GM21825 (cell line): Measurements from ENCODE around the gene PLEKHM2.

Source experiments
- ATAC-seq: cut with Tn5 transposase; IDR thresholded peaks from one replicate; pipeline ENCODE4 v1.9.1; 2021; ENCODE audit warnings: mild to moderate bottlenecking, moderate library complexity; ENCODE audit not compliant: unreplicated experiment

Gene PLEKHM2

DNA sequence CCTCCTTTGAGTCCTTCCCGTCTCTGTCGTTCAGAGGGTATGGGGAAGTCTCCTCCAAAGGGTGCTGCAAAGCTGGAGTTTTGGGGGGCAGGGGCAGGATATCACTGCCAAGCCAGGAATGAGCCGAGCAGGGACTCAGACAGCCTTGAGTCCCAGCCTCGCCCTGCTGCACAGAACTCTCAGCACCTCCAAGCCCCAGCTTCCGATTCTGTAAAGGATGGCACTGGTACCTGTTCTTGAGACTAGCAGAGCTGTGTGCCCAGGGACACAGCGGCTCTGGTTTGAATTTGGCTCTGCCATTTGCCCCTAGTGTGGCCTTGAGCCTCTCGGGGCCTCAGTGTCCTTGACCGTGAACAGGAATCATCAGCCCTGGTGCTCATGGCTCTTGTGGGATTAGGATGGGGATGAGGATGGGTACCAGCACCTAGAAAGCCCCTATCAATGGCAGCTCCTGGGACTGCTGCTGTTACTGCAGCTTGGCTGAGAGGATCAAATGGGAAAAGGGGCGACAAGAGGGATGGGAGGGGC is 73.0 kb downstream of the PLEKHM2 start:
- ATAC-seq: no peak

DNA sequence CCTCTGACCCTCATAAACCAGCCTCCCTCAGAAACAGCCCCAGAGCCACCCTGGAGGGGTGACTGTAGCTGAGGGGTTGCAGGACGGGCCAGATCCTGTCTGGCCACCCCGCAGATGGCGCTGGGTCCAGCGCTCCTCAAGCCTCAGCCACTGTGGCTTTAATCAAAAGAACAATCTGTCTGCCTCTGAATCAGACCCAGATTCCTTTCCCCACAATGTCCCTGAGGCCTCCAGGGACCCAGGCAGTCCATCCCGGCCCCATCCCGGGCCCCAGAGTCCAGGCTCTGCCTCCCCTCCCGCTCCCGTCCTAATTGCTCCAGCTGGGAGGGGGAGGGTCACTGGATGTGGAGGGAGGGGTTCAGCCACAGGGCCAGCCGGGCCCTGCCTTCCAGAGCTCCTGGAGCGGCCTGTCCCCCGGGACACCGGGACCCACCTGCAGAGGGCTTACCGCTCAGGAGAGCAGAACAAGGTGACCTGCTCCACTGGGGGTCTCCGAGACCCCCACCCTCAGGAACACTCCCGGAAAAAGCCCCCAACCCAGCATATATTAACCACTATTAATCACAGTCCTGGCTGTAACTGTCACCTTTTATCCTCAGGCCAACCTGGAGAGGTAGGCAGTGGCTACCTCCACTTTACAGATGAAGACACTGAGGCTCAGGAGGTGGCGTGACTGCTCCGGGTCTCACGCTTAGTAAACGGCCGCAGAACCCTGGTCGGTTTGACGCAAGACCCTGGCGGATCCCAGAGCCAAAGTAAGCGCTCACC is 73.6 kb downstream of the PLEKHM2 start:
- ATAC-seq: no peak

- ATAC-seq: no peak
These were observed 74.3 kb downstream of the PLEKHM2 start, which contains the start of gene FBLIM1 for GRCh38 chr1:15758343-15758931. Gene FBLIM1, plus strand, starts transcription at chr1:15758795. Its CDS starts 6,189 bp downstream, at chr1:15764984.

DNA sequence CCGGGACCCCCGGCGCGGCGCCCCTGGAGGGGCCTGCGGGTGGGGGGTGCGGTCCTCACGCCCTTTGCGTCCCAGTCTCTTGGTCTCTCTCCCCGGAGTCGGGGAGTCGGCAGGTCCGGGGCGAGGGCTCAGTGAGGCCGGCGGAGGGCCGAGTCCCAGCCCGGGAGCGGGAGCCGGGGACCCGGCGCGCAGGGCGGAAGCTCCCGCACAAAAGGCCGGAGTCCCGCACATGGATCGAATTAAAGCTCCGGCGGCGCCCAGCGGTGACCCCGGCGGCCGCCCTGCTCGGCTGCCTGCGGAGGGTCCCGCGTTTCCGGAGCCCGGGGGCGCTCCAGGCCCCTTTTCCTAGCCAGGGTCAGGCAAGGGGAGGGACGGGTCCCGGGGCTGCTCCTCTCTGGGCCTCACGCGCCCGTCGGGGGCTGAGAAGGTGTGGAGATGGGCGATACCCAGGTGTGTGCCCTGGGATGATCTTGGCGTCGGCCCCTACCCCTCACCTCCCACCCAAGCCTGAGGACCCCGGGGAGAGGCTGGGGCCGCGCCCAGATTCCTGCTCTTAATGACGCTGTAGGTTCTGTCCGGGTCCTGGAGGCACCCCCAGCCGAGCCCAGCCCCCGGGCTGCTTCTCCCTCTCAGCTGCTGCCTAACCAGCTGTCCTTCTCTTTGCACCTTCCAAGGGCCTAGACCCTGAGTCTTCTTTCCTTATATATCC is 75.0 kb downstream of the PLEKHM2 start:
- no peak for ATAC-seq

DNA sequence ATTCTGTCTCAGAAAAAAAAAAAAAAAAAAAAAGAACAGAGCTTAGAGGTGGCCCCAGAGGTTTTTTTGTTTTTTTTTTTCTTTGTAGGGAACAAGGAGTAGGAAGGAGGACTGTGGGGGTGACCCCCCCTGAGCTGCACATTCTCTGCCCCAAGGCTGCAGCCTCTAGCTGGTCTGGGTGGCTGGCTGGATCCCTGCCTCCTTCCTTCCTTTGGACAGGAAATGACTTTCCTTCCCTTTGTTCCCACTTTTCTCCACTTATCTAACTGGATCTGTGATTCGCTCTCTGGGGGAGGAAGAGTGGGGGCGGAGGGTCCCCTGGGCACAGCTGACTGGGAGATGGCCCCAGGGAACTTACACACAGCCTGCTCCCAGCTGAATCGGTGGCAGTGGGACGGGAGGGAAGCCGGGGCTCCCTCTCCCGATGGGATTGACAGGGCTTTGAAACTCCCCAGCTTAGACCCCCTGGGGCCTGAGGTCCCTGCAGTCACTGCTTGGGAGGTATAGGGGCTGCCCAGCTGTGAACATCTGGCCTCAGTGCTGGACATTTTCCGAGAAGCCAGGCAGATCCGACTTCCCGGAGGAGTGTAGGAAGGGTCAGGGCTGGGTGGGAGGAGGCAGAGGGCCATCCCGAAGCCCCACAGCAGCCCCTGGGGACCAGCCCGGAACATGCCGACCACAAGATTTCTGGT is 76.5 kb downstream of the PLEKHM2 start:
- no peak for ATAC-seq

GRCh38 chr1:15761366-15762128 is 77.4 kb downstream of the PLEKHM2 start:
- no peak for ATAC-seq

- no peak for ATAC-seq
These were observed 78.4 kb downstream of the PLEKHM2 start for GRCh38 chr1:15762546-15762945.

GRCh38 chr1:15764269-15764764 is 80.2 kb downstream of the PLEKHM2 start:
- no peak for ATAC-seq

GRCh38 chr1:15764890-15765289 is 80.8 kb downstream of the PLEKHM2 start:
- ATAC-seq: no peak

DNA sequence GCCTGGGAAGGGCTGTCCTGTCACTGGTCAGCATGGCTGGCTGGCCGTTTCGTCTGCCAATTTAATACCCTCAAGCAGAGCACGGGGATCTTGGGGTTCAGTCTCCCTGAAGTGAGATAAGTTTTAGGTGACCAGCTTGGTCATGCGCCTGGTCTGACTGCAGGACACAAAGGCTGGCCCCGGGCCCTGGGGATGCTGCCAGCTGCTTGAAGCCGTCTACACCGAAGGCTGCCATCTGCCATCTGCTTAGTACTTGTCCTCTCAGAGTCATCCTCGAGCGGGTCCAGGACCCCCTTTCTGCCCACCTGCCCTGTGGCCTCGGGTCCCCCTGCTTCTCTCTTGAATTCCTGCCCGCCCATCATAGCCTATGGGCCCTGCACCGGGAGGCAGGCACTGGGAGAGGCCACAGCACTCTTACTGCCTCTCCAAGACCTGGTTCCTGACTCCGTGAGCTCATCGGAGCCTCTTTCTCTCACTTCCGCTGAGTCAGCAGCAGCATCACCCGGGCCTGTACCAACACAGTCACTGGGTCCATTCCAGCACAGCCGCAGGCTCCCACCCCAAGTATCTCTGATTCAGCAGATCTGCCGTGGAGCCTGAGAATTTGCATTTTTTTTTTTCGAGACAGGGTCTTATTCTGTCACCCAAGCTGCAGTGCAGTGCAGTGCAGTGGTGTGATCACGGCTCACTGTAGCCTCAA is 81.5 kb downstream of the PLEKHM2 start:
- no peak for ATAC-seq

DNA sequence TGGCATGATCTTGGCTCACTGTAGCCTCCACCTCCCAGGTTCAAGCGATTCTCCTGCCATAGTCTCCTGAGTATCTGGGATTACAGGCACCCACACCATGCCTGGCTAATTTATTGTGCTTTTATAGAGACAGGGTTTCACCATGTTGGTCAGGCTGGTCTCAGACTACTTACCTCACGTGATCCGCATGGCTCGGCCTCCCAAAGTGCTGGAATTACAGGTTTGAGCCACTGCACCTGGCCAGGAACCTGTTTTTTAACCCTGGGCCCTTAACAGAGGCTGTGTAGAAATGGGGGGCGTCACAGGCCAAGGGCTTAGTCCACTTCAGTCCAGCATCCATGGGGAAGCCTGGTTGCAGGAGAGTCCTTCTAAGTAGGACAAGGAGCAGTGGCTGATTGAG is 83.8 kb downstream of the PLEKHM2 start:
- no peak for ATAC-seq

DNA sequence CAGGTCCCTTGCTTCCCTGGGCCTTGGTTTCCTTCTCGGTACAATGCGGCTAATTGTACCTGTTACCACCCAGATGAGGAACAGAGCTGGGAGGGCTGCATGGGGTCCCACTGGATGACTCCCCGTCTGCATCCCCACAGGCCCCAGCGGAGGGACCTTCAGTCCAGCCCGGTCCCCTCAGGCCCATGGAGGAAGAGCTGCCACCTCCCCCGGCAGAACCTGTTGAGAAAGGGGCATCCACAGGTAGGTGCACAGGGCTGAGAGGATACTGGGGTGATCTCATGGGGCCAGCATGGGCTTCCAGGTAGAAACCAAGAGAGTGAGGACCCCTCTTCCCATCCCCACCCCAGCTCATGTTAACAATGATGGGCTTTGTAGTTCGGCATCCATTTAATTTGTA is 84.3 kb downstream of the PLEKHM2 start:
- no peak for ATAC-seq

- ATAC-seq: no peak
These were observed 86.3 kb downstream of the PLEKHM2 start for GRCh38 chr1:15770313-15770962.

GRCh38 chr1:15771836-15772515 is 87.9 kb downstream of the PLEKHM2 start:
- ATAC-seq: no peak

DNA sequence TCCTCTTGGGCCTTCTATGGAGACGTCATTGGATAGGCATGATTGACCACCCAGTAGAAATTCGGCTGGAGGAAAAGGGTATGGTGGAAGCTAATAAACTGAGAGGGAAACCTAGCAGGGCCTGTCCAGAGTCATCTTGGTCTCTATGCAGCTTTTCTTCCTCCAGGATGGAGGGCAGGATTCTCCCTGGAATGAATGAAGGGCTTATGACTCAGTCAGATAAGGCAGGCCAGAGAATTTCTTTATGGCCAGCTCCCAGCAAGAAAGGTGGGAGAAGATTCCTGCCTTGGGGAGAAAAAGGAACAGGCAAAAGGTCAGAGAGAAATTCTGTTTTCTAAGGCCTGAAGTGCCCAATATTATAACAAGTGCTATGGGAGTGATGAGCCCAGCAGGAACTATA is 91.6 kb downstream of the PLEKHM2 start:
- no peak for ATAC-seq

DNA sequence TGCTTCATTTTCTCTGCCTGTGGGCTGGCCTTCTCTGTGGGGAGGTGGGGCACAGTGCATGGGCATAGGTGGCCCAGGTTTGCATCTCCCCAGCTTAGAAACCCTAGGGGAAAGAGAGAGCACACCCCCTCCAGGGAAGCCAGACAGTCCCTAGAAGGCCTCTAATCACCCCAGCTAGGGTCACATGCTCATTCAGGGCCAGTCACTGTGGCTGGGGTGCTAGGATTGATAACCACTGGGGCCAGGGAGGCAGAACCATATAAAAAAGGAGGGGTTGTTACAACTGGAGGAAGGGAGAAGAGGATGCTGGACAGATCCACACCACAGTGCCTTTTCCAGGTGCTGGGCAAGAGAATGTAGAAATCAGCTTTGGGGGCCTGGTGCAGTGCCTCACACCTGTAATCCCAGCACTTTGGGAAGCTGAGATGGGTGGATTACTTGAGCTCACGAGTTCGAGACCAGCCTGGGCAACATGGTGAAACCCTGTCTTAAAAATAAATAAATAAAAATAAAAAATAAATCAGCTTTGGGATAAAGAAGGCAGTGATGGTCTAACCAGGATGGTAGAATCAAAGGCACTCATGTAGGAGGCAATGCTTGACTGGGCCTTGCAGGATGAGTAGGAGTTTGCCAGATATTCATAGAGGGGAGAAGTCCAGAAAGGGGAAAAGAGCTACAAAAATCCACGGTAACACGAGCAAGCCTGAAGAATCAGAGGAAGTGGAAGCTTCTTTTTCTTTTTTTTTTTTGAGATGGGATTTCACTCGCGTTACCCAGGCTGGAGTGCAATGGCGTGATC is 94.0 kb downstream of the PLEKHM2 start:
- ATAC-seq: no peak
